SIG-M5 (cell line): ENCODE results near the gene CELF3.
A peak's percentile ranks its signal among the peaks of the same experiment; 100 is the strongest.
"Not testable (repeated sequence)": the region's sequence is repeated elsewhere in the genome, so short reads cannot be mapped to it uniquely, and the experiment has no call there.

Experiments used
- DNase-seq: peaks from one replicate; lab custom pipeline; 2025; lab: John Stamatoyannopoulos, UW

The CELF3 gene

GRCh38 chr1:151716771-151717631 is at the start of gene CELF3:
TSS of gene CELF3 (minus strand) at chr1:151716803. CDS start at chr1:151716020, 783 bp downstream.
- no peak for DNase-seq

DNA sequence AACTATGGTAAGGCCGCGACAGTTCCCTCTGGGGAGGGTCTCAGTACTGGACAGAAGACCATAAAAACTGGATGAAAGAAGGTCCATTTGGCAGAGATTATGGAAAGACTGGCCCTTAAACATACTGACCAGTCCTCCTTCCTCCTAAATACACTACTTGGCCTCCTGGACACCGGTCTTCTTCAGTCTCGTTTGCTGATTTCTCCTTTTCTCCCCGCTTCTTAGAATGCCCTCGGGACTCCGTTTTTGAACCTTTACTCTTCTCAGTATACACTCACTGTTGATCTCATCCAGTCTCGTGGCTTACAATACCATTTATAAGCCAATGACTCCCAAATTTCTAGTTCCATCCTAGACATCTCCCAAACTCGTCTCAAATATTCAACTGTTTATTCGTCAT is 47.4 kb upstream of the CELF3 start:
- no peak for DNase-seq

DNA sequence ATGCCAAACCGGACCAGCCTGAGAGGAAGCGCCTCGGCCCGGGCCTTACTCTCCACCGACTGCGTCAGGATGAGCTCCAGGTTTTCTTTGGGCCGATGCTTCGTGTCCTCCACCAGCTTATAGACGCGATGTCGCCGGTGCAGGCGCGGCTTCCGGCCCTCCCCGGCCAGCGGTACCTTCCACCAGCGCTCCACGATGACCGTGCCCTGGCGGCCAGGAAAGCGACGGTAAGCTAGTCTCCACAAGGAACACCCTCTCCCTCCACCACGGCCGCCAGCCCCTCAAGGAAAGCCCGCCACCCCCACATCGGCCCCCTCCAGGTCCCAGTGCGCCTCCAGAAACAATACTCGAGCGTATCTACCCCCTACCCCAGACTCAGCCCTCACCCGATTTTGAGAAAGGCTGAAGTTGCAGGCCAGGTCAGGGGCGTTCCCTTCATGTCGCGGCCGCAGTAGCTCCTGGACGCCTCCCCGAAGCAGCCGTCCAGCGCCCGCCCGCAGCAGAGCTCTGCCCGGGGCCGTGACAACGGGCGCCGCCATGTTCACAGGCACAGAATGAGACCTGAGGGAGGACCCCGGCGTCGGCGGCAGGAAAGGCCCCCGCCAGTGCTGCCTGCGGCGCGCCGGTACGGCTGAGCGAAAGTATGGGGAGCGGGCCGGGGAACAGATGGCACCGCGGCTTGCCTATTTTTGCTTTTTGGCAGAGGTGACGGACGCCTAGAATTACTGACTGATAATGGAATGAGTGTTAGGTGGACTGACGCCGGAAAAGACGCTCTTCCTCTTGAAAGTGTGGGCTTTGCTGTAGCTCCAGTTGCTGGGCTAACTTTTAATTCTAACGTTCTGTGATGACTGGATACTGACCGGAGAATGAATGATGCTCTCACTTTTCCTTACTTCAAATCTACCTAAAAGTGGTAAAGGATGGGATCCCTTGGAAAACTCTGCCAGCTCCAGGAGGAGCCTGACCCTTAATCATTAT is 46.6 kb upstream of the CELF3 start, which contains the start of gene MRPL9:
MRPL9 (minus strand) TSS at position 556 of the 981 bp plus-strand sequence; CDS start at position 539, 17 bp downstream.
- peak; percentile 30 for DNase-seq

DNA sequence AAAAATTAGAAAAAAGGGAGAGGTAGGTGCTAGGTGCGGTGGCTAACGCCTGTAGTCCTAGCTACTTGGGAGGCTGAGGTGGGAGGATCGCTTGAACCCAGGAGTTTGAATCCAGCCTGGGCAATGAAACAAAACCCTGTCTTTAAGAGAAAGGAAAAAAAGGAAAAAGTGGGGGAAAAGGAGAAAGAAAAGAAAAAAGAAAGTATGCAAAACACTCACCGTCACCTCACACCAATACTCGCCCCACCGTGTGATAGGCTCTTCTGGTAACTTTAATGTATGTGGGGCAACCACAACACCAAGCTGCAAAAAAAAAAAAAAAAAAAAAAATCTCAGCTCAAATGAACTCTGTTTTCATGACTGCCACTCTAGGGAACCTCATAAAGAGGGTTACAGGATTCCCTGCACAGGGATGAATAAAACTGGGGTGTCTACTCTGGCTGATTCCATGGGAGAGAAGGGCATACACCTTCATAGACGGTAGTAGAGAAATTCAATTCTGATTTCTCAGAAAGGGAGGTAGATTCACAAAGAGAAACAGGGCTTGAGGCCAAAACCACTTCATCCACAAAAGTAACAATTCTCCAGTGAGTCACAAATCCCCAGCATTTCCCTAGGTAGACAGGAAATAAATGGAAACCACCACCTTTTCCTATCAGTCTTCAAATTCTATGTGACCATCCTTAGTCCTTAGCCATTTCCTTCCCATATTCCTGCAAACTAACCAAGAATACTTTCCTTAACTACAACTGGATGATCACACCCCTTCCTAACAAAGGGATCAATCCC is 44.2 kb upstream of the CELF3 start:
- no peak for DNase-seq

GRCh38 chr1:151759241-151759640 is 42.6 kb upstream of the CELF3 start:
- no peak for DNase-seq

- DNase-seq = no peak
Observed at GRCh38 chr1:151756291-151756690, 39.7 kb upstream of the CELF3 start.

DNA sequence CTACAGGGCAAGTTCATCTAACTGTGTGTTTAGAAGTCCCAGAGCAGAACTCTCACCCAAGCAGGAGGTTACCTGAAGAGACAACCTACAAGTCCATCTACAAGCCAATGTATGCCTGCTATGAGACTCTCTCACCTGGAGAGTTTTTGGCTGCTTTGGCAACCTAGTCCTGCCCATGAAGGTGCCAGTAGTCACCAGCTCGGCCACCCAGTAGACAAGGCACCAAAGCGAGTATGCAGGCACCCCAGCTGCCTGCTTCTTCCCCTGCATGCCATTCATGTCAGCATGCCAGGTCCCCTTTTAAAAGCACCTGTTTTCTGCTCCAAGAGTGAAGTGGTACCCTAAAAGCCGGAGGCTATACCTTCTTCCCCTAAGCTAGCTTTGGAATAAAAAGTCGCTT is 24.9 kb upstream of the CELF3 start:
- no peak for DNase-seq

DNA sequence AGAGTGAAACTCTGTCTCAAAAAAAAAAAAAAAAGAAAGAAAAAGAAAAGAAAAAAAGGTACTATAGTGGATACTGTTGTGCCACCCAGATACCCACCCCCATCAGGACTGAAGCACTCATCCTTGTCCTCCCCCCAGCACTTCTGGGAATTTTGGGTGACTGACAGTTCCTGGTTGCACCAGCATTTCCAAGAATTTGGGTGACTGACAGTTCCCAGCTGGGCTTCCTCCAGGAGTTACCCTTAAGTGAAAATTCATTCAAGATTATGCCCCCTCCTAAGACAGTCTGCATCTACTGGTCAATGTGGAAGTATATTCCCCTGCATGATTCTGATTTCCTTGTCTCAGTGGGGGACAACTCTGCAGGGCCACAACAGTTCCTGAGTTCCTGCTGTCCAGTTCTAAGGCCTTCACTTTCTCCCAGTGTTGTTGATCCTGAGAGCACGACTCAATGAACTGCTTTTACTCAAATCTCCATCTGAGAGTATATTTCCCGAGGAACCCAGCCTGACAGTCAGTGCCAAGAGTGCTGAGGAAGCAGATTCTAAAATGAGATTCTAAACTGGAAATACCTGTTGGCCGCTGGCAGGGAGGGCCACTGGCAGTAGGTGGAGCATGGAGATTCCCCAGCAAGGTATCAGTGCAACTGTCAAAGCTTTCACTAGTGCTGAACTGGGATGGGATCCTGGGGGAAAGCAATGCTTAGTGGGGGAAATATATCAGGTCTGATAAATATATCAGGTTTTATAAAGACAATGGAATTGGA is 23.2 kb upstream of the CELF3 start:
- DNase-seq = no peak

- no peak for DNase-seq
Observed at GRCh38 chr1:151737479-151737878, 20.9 kb upstream of the CELF3 start.

GRCh38 chr1:151737026-151737425 is 20.4 kb upstream of the CELF3 start:
- DNase-seq = no peak

GRCh38 chr1:151733995-151734394 is 17.4 kb upstream of the CELF3 start:
- DNase-seq = not testable (repeated sequence)

DNA sequence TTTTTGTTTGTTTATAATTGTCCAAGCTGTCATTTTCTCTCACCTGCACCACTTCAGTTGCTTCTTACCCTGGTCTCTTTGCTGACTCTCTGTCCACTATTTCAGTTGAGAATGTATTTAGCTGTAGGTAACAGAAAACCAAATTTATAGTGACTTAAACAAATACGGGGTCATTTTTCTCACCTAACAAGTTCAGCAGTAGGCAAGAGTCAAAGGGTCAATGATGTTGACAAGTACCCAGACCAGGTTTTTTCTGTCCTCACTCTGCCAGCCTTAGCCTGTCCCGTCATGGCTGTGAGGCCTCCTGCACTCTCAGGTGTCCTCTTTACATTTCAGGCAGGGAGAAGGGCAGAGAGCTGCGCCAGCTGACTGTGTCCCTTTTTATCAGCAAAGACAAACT is 16.5 kb upstream of the CELF3 start:
- DNase-seq = no peak

- DNase-seq = no peak
Observed at GRCh38 chr1:151729966-151730291, 13.3 kb upstream of the CELF3 start.

DNA sequence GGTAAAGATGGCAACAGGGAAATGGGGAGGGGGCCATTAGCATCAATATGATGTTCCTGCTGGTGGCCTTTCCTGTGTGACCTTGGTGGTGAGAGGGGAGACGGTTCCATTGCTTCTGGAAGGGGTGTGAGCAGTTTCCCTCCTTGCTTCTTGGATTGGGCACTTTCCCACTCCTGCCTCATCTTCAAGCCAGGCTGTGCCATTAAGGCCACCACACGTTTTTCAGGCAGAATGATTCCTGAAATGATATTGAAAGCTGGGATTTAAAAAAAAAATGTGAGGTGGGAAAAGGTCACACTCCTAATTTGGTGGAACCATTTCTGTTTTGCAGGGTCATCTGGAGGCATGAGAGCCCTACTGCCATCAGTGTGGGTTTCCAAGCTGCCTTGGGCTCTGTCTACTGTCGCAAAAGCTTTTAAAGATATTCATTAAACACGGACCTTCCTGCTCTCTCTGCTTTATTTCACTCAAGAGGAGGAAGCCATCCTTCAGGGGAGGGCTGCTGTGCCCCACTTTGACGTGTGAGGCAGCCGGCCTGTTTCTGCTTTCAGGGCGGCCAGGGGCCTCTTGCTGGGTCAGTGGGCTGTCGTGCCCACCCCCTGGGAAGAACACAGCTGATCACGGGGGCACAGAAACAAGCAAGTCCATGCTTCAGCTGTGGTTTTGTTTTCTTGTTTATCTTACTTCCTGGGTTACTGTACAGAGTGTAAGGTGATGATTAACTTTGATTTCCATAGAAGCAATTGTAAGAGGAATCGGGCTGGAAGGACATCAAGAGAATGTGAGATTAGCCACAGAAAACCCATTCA is 12.8 kb upstream of the CELF3 start:
- DNase-seq = no peak

DNA sequence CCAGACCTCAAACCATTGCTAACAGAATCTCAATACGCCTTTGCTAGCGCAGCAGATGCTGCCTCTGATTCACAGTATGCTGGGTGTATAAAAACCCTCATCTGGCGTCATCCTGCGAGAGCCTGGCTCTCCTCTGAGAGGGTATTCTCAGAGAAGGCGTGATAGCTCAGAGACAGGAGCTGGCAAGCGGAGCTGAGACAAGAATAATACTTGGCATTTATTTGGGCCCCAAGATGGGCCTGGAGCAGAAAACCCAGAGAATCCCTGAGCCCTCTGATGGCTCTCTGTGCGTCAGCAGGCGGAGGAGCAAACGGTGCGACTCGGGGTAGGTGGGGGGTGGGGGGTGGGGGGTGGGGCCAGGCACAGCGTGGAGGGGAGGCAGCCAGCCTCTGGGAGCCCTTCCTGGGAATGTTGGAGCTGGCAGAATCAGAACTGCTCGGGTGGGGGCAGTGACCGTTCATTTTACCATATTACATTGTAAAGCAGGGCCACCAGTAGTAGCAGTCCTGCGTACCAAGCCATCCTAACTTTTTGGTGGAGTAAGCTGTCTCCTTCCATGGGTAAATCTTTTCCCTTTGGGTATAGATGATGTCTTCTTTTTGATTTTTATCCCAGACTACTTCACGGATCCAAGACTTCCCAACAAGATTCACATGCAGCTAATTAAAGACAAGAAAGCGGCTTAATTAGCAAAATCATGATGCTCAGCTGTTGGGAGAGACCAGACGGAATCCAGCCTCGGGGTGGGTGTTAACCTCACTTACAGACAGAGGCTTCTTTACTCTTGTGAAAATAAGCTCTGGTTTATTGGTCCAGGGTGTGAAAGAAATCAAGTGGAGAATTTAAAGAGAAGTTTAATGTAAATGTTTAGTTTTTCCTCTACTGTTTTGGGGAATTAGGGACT is 11.8 kb upstream of the CELF3 start:
- DNase-seq = no peak

GRCh38 chr1:151723726-151724370 is 7.2 kb upstream of the CELF3 start:
- no peak for DNase-seq

GRCh38 chr1:151721788-151722510 is 5.3 kb upstream of the CELF3 start:
- DNase-seq = no peak
